OCI-LY7 (cell line): Measurements from ENCODE around the gene ID1.

Experiments used
- EZH2phosphoT487 ChIP-seq: fragments of 200-600 bp; sonication (generic); IDR thresholded peaks from 2 replicates; pipeline ENCODE4 v1.6.1; 2018; ENCODE audit warnings: low read depth, borderline replicate concordance, mild to moderate bottlenecking, mixed run types, antibody characterized with exemption, low read length, moderate library complexity, mixed read lengths
- TF ChIP-seq, protein P1 (sequence below): fragments of 200-600 bp; sonication (generic); conservative IDR thresholded peaks from 2 replicates; pipeline ENCODE4 v1.5.1; 2014; ENCODE audit warnings: mild to moderate bottlenecking, antibody characterized with exemption, low read length, moderate library complexity, mixed read lengths

DNA sequence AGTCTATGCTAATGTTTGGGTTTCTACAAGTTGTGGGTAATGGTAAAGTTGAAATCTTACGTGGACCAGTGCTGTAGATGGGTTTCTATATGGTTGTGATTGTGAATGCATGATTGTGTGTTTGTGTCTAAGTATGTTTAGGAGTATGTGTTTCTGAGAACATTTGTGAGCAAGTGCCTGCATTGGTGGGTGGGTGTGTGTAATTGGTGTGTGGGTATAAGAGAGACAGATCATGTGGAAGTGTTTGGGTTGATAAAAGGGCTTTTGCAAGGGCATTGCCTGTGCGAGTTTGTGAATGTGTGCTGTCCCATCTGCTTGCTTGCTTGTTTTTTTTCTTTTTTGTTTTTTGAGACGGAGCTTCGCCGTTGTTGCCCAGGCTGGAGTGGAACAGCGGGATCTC is 25.8 kb upstream of the ID1 start:
- no peak for TF ChIP-seq EZH2phosphoT487
- TF ChIP-seq, protein P1, sequence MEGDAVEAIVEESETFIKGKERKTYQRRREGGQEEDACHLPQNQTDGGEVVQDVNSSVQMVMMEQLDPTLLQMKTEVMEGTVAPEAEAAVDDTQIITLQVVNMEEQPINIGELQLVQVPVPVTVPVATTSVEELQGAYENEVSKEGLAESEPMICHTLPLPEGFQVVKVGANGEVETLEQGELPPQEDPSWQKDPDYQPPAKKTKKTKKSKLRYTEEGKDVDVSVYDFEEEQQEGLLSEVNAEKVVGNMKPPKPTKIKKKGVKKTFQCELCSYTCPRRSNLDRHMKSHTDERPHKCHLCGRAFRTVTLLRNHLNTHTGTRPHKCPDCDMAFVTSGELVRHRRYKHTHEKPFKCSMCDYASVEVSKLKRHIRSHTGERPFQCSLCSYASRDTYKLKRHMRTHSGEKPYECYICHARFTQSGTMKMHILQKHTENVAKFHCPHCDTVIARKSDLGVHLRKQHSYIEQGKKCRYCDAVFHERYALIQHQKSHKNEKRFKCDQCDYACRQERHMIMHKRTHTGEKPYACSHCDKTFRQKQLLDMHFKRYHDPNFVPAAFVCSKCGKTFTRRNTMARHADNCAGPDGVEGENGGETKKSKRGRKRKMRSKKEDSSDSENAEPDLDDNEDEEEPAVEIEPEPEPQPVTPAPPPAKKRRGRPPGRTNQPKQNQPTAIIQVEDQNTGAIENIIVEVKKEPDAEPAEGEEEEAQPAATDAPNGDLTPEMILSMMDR = no peak
